Measurements from ENCODE around the gene CCL13. TPM values are rescaled to one million over a fixed set of nuclear protein-coding genes. Genes with fewer than 3 reads are reported as not detected.

CCL13 gene
- polyA plus RNA-seq, 3 donors = not detected

- intact Hi-C loops (cut with micrococcal nuclease) = loop anchor here in 1 of 2 donors (5.0 to 10.0 kb wide), 2 partner anchors 56 to 66 kb away; partner anchors contain the start of gene CCL1
These were observed 47.9 kb upstream of the CCL13 start for GRCh38 chr17:34308371-34308770.

GRCh38 chr17:34311291-34311690 lies 45.0 kb upstream of the CCL13 start:
- no peak overlapping the region for H3K4me3 Mint-ChIP-seq
- H3K27ac Mint-ChIP-seq = no peak overlapping the region
- H3K27ac ChIP-seq (ENCODE audit: low read depth in 1 of 2, low read length in 2 of 2) = no peak overlapping the region
- no peaks in the 10 kb centered on the region for H3K36me3 ChIP-seq (replicated peaks in 1 of 2; ENCODE audit: control insufficient read depth in 1 of 2, insufficient read depth in 2 of 2, low read length in 2 of 2)
- H3K4me3 ChIP-seq (replicated peaks in 1 of 3; ENCODE audit: low read depth in 2 of 3, low read length in 3 of 3) = no peak overlapping the region
- H3K36me3 Mint-ChIP-seq = no peaks in the 10 kb centered on the region
- H3K27me3 ChIP-seq (ENCODE audit: control insufficient read depth in 2 of 2, insufficient read depth in 2 of 2, low read length in 2 of 2) = no peaks in the 10 kb centered on the region
- no peaks in the 10 kb centered on the region for H3K79me2 ChIP-seq (ENCODE audit: insufficient read depth, low read length)
- no peaks in the 10 kb centered on the region for H4K20me1 ChIP-seq (ENCODE audit: insufficient read depth, low read length)
- H3K4me1 Mint-ChIP-seq = peaks cover 64% of the 10 kb centered on the region
- WGBS (ENCODE audit: insufficient coverage) = no CpG with 5 or more reads among the region's 7 CpGs
- no peak overlapping the region for H3K4me2 ChIP-seq (replicated peaks; ENCODE audit: extremely low read depth, low read length, poor library complexity, severe bottlenecking)
- no peak for DNase-seq
- H3K4me1 ChIP-seq (ENCODE audit: control insufficient read depth in 1 of 2, insufficient read depth in 2 of 2, low read length in 2 of 2) = peaks cover 60 to 62% of the 10 kb centered on the region in 2 donors
- H3K9ac ChIP-seq (ENCODE audit: insufficient read depth, low read length, poor library complexity, severe bottlenecking) = no peak overlapping the region
- no peaks in the 10 kb centered on the region for H3K9me3 ChIP-seq (replicated peaks in 1 of 2; ENCODE audit: control insufficient read depth in 1 of 2, insufficient read depth in 1 of 2, low read length in 2 of 2)
- H2AFZ ChIP-seq (ENCODE audit: insufficient read depth, low read depth, low read length, poor library complexity, severe bottlenecking) = no peak overlapping the region
- H3K27me3 Mint-ChIP-seq (ENCODE audit: low read depth in 3 of 3) = no peaks in the 10 kb centered on the region
- intact Hi-C loops (cut with micrococcal nuclease) = loop anchor here in 1 of 2 donors (10.0 kb wide), 1 partner anchor 56 kb away; the partner anchor contains the start of gene CCL2
- H3K9me3 Mint-ChIP-seq = no peaks in the 10 kb centered on the region
- TF ChIP-seq CTCF (IDR thresholded peaks at IDR 0.05) = no peak

More at GRCh38 chr17:34308371-34308770, 47.9 kb upstream of the CCL13 start:
- Histone ChIP-seq H3K27ac (ENCODE audit: low read depth in 1 of 2, low read length in 2 of 2) (peak overlapping the region; percentile 33 to 77), H3K9me3 (replicated peaks in 1 of 2; ENCODE audit: control insufficient read depth in 1 of 2, insufficient read depth in 1 of 2, low read length in 2 of 2) (no peaks in the 10 kb centered on the region), H3K4me2 (replicated peaks; ENCODE audit: extremely low read depth, low read length, poor library complexity, severe bottlenecking) (peak overlapping the region; percentile 29), H2AFZ (ENCODE audit: insufficient read depth, low read depth, low read length, poor library complexity, severe bottlenecking) (no peak overlapping the region), H4K20me1 (ENCODE audit: insufficient read depth, low read length) (no peaks in the 10 kb centered on the region), H3K9ac (ENCODE audit: insufficient read depth, low read length, poor library complexity, severe bottlenecking) (no peak overlapping the region), H3K79me2 (ENCODE audit: insufficient read depth, low read length) (no peaks in the 10 kb centered on the region), H3K4me1 (ENCODE audit: control insufficient read depth in 1 of 2, insufficient read depth in 2 of 2, low read length in 2 of 2) (peaks cover 42 to 46% of the 10 kb centered on the region in 2 donors), H3K27me3 (ENCODE audit: control insufficient read depth in 2 of 2, insufficient read depth in 2 of 2, low read length in 2 of 2) (no peaks in the 10 kb centered on the region), H3K36me3 (replicated peaks in 1 of 2; ENCODE audit: control insufficient read depth in 1 of 2, insufficient read depth in 2 of 2, low read length in 2 of 2) (no peaks in the 10 kb centered on the region), H3K4me3 (replicated peaks in 1 of 3; ENCODE audit: low read depth in 2 of 3, low read length in 3 of 3) (peak overlapping the region in 1 of 3 experiments; percentile 34)
- peaks cover 53% of the 10 kb centered on the region for H3K4me1 Mint-ChIP-seq
- peak overlapping the region; percentile 53 to 94 (median 90) for H3K27ac Mint-ChIP-seq
- no peaks in the 10 kb centered on the region for H3K36me3 Mint-ChIP-seq
- H3K27me3 Mint-ChIP-seq (ENCODE audit: low read depth in 3 of 3) = no peaks in the 10 kb centered on the region
- DNase-seq = peak; percentile 45 to 89 (median 64)
- H3K4me3 Mint-ChIP-seq = no peak overlapping the region
- H3K9me3 Mint-ChIP-seq = no peaks in the 10 kb centered on the region
- no peak for TF ChIP-seq CTCF (IDR thresholded peaks at IDR 0.05)

Data from CD14-positive monocyte (primary cell).